K562 (cell line): ENCODE data around the gene B3GALT4. TPM values are rescaled to one million over a fixed set of nuclear protein-coding genes. Genes with fewer than 3 reads are reported as not detected.

Source experiments
- BHLHE40 ChIP-seq: IDR thresholded peaks from 2 replicates; pipeline ENCODE4 v1.6.1; 2011; ENCODE audit warnings: low read length, improper control_type of control experiment
- C11orf30 ChIP-seq: fragments of 450-650 bp; IDR thresholded peaks from 2 replicates; pipeline ENCODE4 v1.6.1; 2016; ENCODE audit warnings: low read depth, mild to moderate bottlenecking
- CAMTA2 ChIP-seq: fragments of 250-450 bp; sonication (Bioruptor Pico); conservative IDR thresholded peaks from 2 replicates; pipeline ENCODE4 v1.5.1; 2022
- HEY1 ChIP-seq: fragments of 250-450 bp; sonication (Bioruptor Pico); IDR thresholded peaks from 2 replicates; pipeline ENCODE4 v1.5.0; 2020; ENCODE audit warnings: mild to moderate bottlenecking, moderate library complexity, borderline replicate concordance
- LEF1 ChIP-seq: fragments of 450-650 bp; IDR thresholded peaks from 2 replicates; pipeline ENCODE4 v1.6.1; 2016; ENCODE audit warnings: mild to moderate bottlenecking
- MCM2 ChIP-seq: fragments of 450-650 bp; IDR thresholded peaks from 2 replicates; pipeline ENCODE4 v1.6.1; 2017; ENCODE audit warnings: low read depth, mild to moderate bottlenecking
- MCM7 ChIP-seq, 2 experiments: fragments of 450-650 bp; IDR thresholded peaks; 2 replicates each; pipeline ENCODE4 v1.6.1; 2016 to 2018
- MED1 ChIP-seq: sonication (generic); formaldehyde crosslinking; IDR thresholded peaks from 2 replicates; pipeline ENCODE4 v1.8.1; 2023; ENCODE audit warnings: missing genetic modification reagents, borderline replicate concordance
- NFIX ChIP-seq: fragments of 250-450 bp; sonication (Bioruptor Pico); IDR thresholded peaks from 2 replicates; pipeline ENCODE4 v1.4.0; 2020; ENCODE audit warnings: low read depth, mild to moderate bottlenecking, moderate library complexity
- NFXL1 ChIP-seq: fragments of 450-650 bp; formaldehyde crosslinking; IDR thresholded peaks from 2 replicates; pipeline ENCODE4 v1.4.0; 2021; ENCODE audit warnings: mild to moderate bottlenecking
- RNF2 ChIP-seq: sonication (generic); IDR thresholded peaks from 2 replicates; pipeline ENCODE4 v1.6.1; 2016
- SMARCE1 ChIP-seq: fragments of 450-650 bp; IDR thresholded peaks from 2 replicates; pipeline ENCODE4 v1.7.1; 2016; ENCODE audit warnings: mild to moderate bottlenecking
- TAL1 ChIP-seq: fragments of 450-650 bp; IDR thresholded peaks from 2 replicates; pipeline ENCODE4 v1.6.1; 2016; ENCODE audit warnings: mild to moderate bottlenecking
- TGIF2 ChIP-seq: sonication (generic); formaldehyde crosslinking; IDR thresholded peaks from 2 replicates; pipeline ENCODE4 v1.8.1; 2022; ENCODE audit warnings: mild to moderate bottlenecking, missing genetic modification reagents, moderate library complexity
- TSC22D4 ChIP-seq: fragments of 450-650 bp; IDR thresholded peaks from 2 replicates; pipeline ENCODE4 v1.6.1; 2016; ENCODE audit warnings: missing genetic modification characterization, missing biosample characterization, control low read depth
- ZNF76 ChIP-seq: fragments of 250-450 bp; sonication (Bioruptor Pico); IDR thresholded peaks from 2 replicates; pipeline ENCODE4 v1.4.0; 2020; ENCODE audit warnings: mild to moderate bottlenecking, moderate library complexity, borderline replicate concordance
- polyA plus RNA-seq, 8 experiments: library from polyadenylated mRNA; depleted of rRNA in 4 of 8; stranded (reverse) in 5 of 8; unstranded in 3 of 8; fragments of >200 nt; fragmentation: Nextera tagmentation in 2 of 8; fragmentation: Illumina TruSeq in 1 of 8; extraction: Ambion mirVana in 2 of 8; extraction: Trizol in 1 of 8; gene quantifications; 2 replicates each; pipeline versions ENCODE4 v1.2.1 to v1.2.3, GENCODE V29; 2011 to 2014; ENCODE audit warnings: inconsistent platforms in 1 of 8, missing spikeins in 1 of 8
- total RNA-seq, 7 experiments: library from RNA; depleted of rRNA in 6 of 7; stranded (reverse); fragments of >200 nt in 6 of 7; fragmentation: Illumina TruSeq in 2 of 7; extraction: Trizol in 2 of 7; gene quantifications; 2 replicates each; pipeline versions ENCODE4 v1.2.1 to v1.2.3, GENCODE V29; 2011 to 2021; ENCODE audit warnings: low replicate concordance in 1 of 7
- TF ChIP-seq, protein P1 (sequence below): fragments of 450-650 bp; conservative IDR thresholded peaks from 2 replicates; pipeline ENCODE4 v1.6.1; 2016; ENCODE audit warnings: missing genetic modification characterization, low read depth, mild to moderate bottlenecking, missing compliant biosample characterization, moderate library complexity
- TF ChIP-seq, protein P2 (sequence below): fragments of 450-650 bp; formaldehyde crosslinking; IDR thresholded peaks from 2 replicates; pipeline ENCODE4 v1.4.0; 2020; ENCODE audit warnings: mild to moderate bottlenecking, moderate library complexity
- TF ChIP-seq, protein P3 (sequence below): fragments of 200-800 bp; sonication (Bioruptor generic); IDR thresholded peaks from 2 replicates; pipeline ENCODE4 v1.6.1; 2017; ENCODE audit warnings: missing genetic modification characterization, missing compliant biosample characterization
- TF ChIP-seq, protein P4 (sequence below): sonication (generic); formaldehyde crosslinking; IDR thresholded peaks from 2 replicates; pipeline ENCODE4 v1.8.0; 2022; ENCODE audit warnings: mild to moderate bottlenecking, missing genetic modification reagents
- TF ChIP-seq, protein P5 (sequence below), 2 experiments: fragments of 450-650 bp in 1 of 2; sonication (generic) in 1 of 2; formaldehyde crosslinking in 1 of 2; IDR thresholded peaks in 1 of 2; conservative IDR thresholded peaks in 1 of 2; 2 replicates each; pipeline versions ENCODE4 v1.6.1 to v1.8.1; 2016 to 2023; ENCODE audit warnings: mild to moderate bottlenecking in 2 of 2, moderate library complexity in 2 of 2, inconsistent platforms in 1 of 2, missing genetic modification reagents in 1 of 2
- TF ChIP-seq, protein P6 (sequence below): fragments of 450-650 bp; IDR thresholded peaks from 2 replicates; pipeline ENCODE4 v1.6.1; 2014; ENCODE audit warnings: low read depth, mild to moderate bottlenecking, moderate library complexity, borderline replicate concordance

The B3GALT4 gene
- total and polyA plus RNA-seq, 9 of the 15 experiments (the other 6 are each of a cell fraction or from before 2014, with no cell fraction given): 0.11 to 1.3 (median 0.53) TPM; not detected in 1

DNA sequence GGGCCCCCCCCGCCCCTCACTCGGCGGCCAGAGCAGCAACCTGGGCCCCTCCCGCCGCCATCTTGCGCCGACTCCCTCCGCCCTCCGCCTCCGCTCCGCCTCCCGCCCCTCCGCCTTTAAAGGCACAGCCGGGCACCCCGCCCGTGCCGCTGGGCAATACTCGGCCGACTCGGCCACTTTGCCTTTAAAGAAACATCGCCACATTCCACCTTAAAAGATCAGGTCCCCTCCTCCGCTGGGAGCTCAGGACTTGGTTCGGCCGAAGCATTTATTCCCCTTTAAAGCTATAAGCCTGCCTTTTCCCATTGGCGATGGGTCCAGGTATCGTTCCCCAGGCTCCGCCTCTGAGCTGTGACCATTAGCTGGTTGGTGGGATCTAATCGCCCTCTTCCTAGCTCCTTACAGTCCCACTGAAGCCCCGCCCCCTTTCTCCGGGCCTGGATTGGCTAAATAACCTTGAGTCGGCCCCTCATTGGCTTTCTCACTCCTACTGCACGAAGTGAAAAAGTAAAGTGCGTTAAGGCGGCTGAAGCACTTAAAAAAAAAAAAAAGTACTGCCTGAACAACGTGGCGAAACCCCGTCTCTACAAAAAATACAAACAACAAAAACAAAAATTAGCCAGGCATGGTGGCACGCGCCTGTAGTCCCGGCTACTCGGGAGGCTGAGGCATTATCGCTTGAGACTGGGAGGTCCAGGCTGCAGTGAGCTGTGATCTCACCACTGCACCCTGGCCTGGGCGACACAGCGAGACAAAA is 40.9 kb downstream of the B3GALT4 start, which contains the start of gene ZBTB22 (continued):
- TF ChIP-seq, protein P1, sequence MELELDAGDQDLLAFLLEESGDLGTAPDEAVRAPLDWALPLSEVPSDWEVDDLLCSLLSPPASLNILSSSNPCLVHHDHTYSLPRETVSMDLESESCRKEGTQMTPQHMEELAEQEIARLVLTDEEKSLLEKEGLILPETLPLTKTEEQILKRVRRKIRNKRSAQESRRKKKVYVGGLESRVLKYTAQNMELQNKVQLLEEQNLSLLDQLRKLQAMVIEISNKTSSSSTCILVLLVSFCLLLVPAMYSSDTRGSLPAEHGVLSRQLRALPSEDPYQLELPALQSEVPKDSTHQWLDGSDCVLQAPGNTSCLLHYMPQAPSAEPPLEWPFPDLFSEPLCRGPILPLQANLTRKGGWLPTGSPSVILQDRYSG (tag): no peak
- TF ChIP-seq, protein P2, sequence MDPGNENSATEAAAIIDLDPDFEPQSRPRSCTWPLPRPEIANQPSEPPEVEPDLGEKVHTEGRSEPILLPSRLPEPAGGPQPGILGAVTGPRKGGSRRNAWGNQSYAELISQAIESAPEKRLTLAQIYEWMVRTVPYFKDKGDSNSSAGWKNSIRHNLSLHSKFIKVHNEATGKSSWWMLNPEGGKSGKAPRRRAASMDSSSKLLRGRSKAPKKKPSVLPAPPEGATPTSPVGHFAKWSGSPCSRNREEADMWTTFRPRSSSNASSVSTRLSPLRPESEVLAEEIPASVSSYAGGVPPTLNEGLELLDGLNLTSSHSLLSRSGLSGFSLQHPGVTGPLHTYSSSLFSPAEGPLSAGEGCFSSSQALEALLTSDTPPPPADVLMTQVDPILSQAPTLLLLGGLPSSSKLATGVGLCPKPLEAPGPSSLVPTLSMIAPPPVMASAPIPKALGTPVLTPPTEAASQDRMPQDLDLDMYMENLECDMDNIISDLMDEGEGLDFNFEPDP: peak; percentile 69; the same call in 1 of the 2 replicates
- TF ChIP-seq HEY1 (CRISPR knock-in tag): no peak
- peak; percentile 67 for TF ChIP-seq BHLHE40
- TF ChIP-seq CAMTA2 (CRISPR knock-in tag): 0 out of 2 replicates have a peak, but pooled peaks have one; percentile 9
- TF ChIP-seq, protein P3, sequence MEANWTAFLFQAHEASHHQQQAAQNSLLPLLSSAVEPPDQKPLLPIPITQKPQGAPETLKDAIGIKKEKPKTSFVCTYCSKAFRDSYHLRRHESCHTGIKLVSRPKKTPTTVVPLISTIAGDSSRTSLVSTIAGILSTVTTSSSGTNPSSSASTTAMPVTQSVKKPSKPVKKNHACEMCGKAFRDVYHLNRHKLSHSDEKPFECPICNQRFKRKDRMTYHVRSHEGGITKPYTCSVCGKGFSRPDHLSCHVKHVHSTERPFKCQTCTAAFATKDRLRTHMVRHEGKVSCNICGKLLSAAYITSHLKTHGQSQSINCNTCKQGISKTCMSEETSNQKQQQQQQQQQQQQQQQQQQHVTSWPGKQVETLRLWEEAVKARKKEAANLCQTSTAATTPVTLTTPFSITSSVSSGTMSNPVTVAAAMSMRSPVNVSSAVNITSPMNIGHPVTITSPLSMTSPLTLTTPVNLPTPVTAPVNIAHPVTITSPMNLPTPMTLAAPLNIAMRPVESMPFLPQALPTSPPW (CRISPR knock-in tag): peak; percentile 93
- no peak for TF ChIP-seq MED1 (CRISPR knock-in tag)
- TF ChIP-seq, protein P4, sequence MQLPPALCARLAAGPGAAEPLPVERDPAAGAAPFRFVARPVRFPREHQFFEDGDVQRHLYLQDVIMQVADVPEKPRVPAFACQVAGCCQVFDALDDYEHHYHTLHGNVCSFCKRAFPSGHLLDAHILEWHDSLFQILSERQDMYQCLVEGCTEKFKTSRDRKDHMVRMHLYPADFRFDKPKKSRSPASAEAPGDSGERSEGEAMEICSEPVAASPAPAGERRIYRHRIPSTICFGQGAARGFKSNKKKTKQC (CRISPR knock-in tag): no peak
- no peak for TF ChIP-seq RNF2
- TF ChIP-seq TGIF2 (CRISPR knock-in tag): no peak
- TF ChIP-seq C11orf30: peak; percentile 19; the same call in 1 of the 2 replicates
- TF ChIP-seq TSC22D4 (tag): no peak
- TF ChIP-seq MCM2: no peak
- TF ChIP-seq ZNF76 (CRISPR knock-in tag): no peak
- no peak for TF ChIP-seq MCM7 (IDR thresholded peaks at IDR 0.05)
- no peak for TF ChIP-seq TAL1
- TF ChIP-seq SMARCE1: peak; percentile 83
- no peak for TF ChIP-seq NFXL1 (CRISPR knock-in tag)
- no peak for TF ChIP-seq NFIX (CRISPR knock-in tag)
- TF ChIP-seq, protein P5, sequence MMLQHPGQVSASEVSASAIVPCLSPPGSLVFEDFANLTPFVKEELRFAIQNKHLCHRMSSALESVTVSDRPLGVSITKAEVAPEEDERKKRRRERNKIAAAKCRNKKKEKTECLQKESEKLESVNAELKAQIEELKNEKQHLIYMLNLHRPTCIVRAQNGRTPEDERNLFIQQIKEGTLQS (IDR thresholded peaks at IDR 0.05): no peak
- TF ChIP-seq, protein P5 (CRISPR knock-in tag; conservative IDR thresholded peaks at IDR 0.05): peak; percentile 74
- TF ChIP-seq, protein P6, sequence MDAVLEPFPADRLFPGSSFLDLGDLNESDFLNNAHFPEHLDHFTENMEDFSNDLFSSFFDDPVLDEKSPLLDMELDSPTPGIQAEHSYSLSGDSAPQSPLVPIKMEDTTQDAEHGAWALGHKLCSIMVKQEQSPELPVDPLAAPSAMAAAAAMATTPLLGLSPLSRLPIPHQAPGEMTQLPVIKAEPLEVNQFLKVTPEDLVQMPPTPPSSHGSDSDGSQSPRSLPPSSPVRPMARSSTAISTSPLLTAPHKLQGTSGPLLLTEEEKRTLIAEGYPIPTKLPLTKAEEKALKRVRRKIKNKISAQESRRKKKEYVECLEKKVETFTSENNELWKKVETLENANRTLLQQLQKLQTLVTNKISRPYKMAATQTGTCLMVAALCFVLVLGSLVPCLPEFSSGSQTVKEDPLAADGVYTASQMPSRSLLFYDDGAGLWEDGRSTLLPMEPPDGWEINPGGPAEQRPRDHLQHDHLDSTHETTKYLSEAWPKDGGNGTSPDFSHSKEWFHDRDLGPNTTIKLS: peak; percentile 17; the same call in 1 of the 2 replicates
- peak; percentile 43; the same call in 1 of the 2 replicates for TF ChIP-seq LEF1
